Keratinocyte (primary cell): ENCODE results near the gene FHAD1.

Experiments
- CTCF ChIP-seq, 3 experiments: IDR thresholded peaks in 1 of 3; conservative IDR thresholded peaks in 1 of 3; optimal IDR thresholded peaks in 1 of 3; 2 replicates in 2 of 3; 3 replicates in 1 of 3; pipeline versions ENCODE3 to v1.5.1; 2011; ENCODE audit warnings: low read length in 3 of 3, mild to moderate bottlenecking in 3 of 3, moderate library complexity in 2 of 3, control low read depth in 1 of 3, inconsistent platforms in 1 of 3; ENCODE audit not compliant: insufficient read depth in 2 of 3; ENCODE audit errors: extremely low read depth in 1 of 3
- EZH2 ChIP-seq: IDR thresholded peaks from one replicate; pipeline ENCODE4 v1.6.1; 2012; ENCODE audit warnings: inconsistent platforms, mild to moderate bottlenecking, low read length, moderate library complexity

- TF ChIP-seq CTCF (optimal IDR thresholded peaks at IDR 0.05 in 1 of 3, IDR thresholded peaks at IDR 0.05 in 1 of 3, conservative IDR thresholded peaks at IDR 0.05 in 1 of 3; ENCODE audit: extremely low read depth in 1 of 3, insufficient read depth in 2 of 3, low read length in 3 of 3) (peak in 1 of 3 experiments; percentile 20), EZH2 (no peak)
Observed at GRCh38 chr1:15325375-15326085, 78.5 kb downstream of the FHAD1 start.
